Kidney capillary endothelial cell (primary cell): ENCODE data around the gene EDEM2.
"Not testable (repeated sequence)": the region's sequence is repeated elsewhere in the genome, so short reads cannot be mapped to it uniquely, and the experiment has no call there.

Experiments
- DNase-seq: peaks from one replicate; pipeline ENCODE4 v3.0.0-alpha.2; 2018; ENCODE audit warnings: low spot score

EDEM2 gene

GRCh38 chr20:35087355-35087754, 59.8 kb downstream of the EDEM2 start:
- no peak for DNase-seq

GRCh38 chr20:35085477-35086225, 61.5 kb downstream of the EDEM2 start:
- DNase-seq = no peak

- no peak for DNase-seq
These were observed 62.1 kb downstream of the EDEM2 start for GRCh38 chr20:35084998-35085397.

- DNase-seq = not testable (repeated sequence)
These were observed 66.8 kb downstream of the EDEM2 start for GRCh38 chr20:35080348-35080642.

GRCh38 chr20:35079472-35080347, 67.4 kb downstream of the EDEM2 start:
- DNase-seq = no peak

GRCh38 chr20:35077872-35078271, 69.3 kb downstream of the EDEM2 start:
- no peak for DNase-seq

- no peak for DNase-seq
These were observed 69.8 kb downstream of the EDEM2 start for GRCh38 chr20:35077341-35077740.

- DNase-seq = not testable (repeated sequence)
These were observed 75.5 kb downstream of the EDEM2 start for GRCh38 chr20:35071436-35072153.

GRCh38 chr20:35066194-35066593, 80.9 kb downstream of the EDEM2 start:
- DNase-seq = no peak
